Endothelial cell of umbilical vein (primary cell): Measurements from ENCODE around the gene PRAF2.

Experiments used
- EZH2 ChIP-seq: IDR thresholded peaks from 2 replicates; pipeline ENCODE4 v1.6.1; 2012; ENCODE audit warnings: borderline replicate concordance, low read depth, mild to moderate bottlenecking, moderate library complexity, low read length, inconsistent platforms; ENCODE audit not compliant: severe bottlenecking
- FOS ChIP-seq: IDR thresholded peaks from 2 replicates; pipeline ENCODE4 v1.6.1; 2011; ENCODE audit warnings: mild to moderate bottlenecking, low read length, moderate library complexity, borderline replicate concordance; ENCODE audit not compliant: insufficient read depth
- JUN ChIP-seq: IDR thresholded peaks from 2 replicates; pipeline ENCODE4 v1.6.1; 2011; ENCODE audit warnings: borderline replicate concordance, low read depth; ENCODE audit not compliant: insufficient read length, insufficient read depth
- MAX ChIP-seq: IDR thresholded peaks from 2 replicates; pipeline ENCODE4 v1.6.1; 2011; ENCODE audit not compliant: insufficient read depth, insufficient read length
- POLR2A ChIP-seq: IDR thresholded peaks from 2 replicates; pipeline ENCODE4 v1.6.1; 2012; ENCODE audit warnings: low read depth, mild to moderate bottlenecking, control low read depth, low read length
- TF ChIP-seq, protein P1 (sequence below), 2 donors: IDR thresholded peaks; 1 replicate in 1 of 2; 2 replicates in 1 of 2; pipeline ENCODE4 v1.5.1; 2011; ENCODE audit warnings: low read length in 2 of 2, mild to moderate bottlenecking in 2 of 2, moderate library complexity in 2 of 2, control low read depth in 1 of 2, inconsistent platforms in 1 of 2, low read depth in 1 of 2; ENCODE audit not compliant: insufficient read depth in 1 of 2; ENCODE audit errors: extremely low read depth in 1 of 2

- TF ChIP-seq, protein P1, sequence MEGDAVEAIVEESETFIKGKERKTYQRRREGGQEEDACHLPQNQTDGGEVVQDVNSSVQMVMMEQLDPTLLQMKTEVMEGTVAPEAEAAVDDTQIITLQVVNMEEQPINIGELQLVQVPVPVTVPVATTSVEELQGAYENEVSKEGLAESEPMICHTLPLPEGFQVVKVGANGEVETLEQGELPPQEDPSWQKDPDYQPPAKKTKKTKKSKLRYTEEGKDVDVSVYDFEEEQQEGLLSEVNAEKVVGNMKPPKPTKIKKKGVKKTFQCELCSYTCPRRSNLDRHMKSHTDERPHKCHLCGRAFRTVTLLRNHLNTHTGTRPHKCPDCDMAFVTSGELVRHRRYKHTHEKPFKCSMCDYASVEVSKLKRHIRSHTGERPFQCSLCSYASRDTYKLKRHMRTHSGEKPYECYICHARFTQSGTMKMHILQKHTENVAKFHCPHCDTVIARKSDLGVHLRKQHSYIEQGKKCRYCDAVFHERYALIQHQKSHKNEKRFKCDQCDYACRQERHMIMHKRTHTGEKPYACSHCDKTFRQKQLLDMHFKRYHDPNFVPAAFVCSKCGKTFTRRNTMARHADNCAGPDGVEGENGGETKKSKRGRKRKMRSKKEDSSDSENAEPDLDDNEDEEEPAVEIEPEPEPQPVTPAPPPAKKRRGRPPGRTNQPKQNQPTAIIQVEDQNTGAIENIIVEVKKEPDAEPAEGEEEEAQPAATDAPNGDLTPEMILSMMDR (IDR thresholded peaks at IDR 0.05; ENCODE audit: extremely low read depth in 1 of 2, insufficient read depth in 1 of 2, low read depth in 1 of 2, low read length in 2 of 2), result no peak
- no peak for TF ChIP-seq EZH2
- no peak for TF ChIP-seq JUN
- TF ChIP-seq MAX, result no peak
- no peak for TF ChIP-seq POLR2A
- TF ChIP-seq FOS, result no peak
Measured at GRCh38 chrX:49059681-49060085, 14.1 kb downstream of the PRAF2 start.
